ENCODE data around the gene ASCC3.

GRCh38 chr6:100730001-100730980 is 150.8 kb downstream of the ASCC3 start:
- TF ChIP-seq CTCF (conservative IDR thresholded peaks at IDR 0.05; ENCODE audit: low read depth in 2 of 2) (no peak), POLR2AphosphoS5 (IDR thresholded peaks at IDR 0.05; ENCODE audit: low read depth) (no peak), REST (IDR thresholded peaks at IDR 0.05; ENCODE audit: unreplicated experiment) (no peak), EZH2 (IDR thresholded peaks at IDR 0.05; ENCODE audit: low read depth, unreplicated experiment) (no peak), EZH2phosphoT487 (IDR thresholded peaks at IDR 0.05; ENCODE audit: unreplicated experiment) (no peak), ZNF331 (CRISPR knock-in tag; IDR thresholded peaks at IDR 0.05; ENCODE audit: low read depth) (no peak)

Measured in GM23338 (cell line).